ENCODE data around the gene SMG6.

DNA sequence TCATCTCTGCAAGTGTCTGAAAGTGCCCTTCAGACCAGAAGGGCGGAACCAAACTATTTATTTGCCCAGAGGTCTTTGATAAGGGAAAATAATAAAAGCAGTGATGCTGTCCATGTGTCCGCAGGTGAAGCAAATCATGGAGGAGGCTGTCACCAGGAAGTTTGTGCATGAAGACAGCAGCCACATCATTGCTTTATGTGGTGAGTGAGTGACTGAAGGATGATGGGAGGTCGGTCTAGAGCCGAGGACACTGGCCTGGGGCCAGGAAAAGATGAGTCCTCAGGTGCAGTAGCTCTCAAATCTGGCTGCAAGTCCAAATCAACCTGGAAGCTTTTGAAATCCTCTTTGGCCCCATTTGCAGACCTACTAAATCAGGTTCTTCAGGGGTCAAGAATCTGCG lies 39.8 kb upstream of the SMG6 start:
- TF ChIP-seq HOXA7 (CRISPR knock-in tag; IDR thresholded peaks at IDR 0.05; ENCODE audit: borderline replicate concordance): no peak
- TF ChIP-seq, protein P1, sequence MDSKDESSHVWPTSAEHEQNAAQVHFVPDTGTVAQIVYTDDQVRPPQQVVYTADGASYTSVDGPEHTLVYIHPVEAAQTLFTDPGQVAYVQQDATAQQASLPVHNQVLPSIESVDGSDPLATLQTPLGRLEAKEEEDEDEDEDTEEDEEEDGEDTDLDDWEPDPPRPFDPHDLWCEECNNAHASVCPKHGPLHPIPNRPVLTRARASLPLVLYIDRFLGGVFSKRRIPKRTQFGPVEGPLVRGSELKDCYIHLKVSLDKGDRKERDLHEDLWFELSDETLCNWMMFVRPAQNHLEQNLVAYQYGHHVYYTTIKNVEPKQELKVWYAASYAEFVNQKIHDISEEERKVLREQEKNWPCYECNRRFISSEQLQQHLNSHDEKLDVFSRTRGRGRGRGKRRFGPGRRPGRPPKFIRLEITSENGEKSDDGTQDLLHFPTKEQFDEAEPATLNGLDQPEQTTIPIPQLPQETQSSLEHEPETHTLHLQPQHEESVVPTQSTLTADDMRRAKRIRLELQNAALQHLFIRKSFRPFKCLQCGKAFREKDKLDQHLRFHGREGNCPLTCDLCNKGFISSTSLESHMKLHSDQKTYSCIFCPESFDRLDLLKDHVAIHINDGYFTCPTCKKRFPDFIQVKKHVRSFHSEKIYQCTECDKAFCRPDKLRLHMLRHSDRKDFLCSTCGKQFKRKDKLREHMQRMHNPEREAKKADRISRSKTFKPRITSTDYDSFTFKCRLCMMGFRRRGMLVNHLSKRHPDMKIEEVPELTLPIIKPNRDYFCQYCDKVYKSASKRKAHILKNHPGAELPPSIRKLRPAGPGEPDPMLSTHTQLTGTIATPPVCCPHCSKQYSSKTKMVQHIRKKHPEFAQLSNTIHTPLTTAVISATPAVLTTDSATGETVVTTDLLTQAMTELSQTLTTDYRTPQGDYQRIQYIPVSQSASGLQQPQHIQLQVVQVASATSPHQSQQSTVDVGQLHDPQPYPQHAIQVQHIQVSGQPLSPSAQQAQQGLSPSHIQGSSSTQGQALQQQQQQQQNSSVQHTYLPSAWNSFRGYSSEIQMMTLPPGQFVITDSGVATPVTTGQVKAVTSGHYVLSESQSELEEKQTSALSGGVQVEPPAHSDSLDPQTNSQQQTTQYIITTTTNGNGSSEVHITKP (tag by site-specific recombination; IDR thresholded peaks at IDR 0.05): no peak
- TF ChIP-seq, protein P2, sequence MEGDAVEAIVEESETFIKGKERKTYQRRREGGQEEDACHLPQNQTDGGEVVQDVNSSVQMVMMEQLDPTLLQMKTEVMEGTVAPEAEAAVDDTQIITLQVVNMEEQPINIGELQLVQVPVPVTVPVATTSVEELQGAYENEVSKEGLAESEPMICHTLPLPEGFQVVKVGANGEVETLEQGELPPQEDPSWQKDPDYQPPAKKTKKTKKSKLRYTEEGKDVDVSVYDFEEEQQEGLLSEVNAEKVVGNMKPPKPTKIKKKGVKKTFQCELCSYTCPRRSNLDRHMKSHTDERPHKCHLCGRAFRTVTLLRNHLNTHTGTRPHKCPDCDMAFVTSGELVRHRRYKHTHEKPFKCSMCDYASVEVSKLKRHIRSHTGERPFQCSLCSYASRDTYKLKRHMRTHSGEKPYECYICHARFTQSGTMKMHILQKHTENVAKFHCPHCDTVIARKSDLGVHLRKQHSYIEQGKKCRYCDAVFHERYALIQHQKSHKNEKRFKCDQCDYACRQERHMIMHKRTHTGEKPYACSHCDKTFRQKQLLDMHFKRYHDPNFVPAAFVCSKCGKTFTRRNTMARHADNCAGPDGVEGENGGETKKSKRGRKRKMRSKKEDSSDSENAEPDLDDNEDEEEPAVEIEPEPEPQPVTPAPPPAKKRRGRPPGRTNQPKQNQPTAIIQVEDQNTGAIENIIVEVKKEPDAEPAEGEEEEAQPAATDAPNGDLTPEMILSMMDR (tag by site-specific recombination; IDR thresholded peaks at IDR 0.05): no peak
- TF ChIP-seq, protein P3, sequence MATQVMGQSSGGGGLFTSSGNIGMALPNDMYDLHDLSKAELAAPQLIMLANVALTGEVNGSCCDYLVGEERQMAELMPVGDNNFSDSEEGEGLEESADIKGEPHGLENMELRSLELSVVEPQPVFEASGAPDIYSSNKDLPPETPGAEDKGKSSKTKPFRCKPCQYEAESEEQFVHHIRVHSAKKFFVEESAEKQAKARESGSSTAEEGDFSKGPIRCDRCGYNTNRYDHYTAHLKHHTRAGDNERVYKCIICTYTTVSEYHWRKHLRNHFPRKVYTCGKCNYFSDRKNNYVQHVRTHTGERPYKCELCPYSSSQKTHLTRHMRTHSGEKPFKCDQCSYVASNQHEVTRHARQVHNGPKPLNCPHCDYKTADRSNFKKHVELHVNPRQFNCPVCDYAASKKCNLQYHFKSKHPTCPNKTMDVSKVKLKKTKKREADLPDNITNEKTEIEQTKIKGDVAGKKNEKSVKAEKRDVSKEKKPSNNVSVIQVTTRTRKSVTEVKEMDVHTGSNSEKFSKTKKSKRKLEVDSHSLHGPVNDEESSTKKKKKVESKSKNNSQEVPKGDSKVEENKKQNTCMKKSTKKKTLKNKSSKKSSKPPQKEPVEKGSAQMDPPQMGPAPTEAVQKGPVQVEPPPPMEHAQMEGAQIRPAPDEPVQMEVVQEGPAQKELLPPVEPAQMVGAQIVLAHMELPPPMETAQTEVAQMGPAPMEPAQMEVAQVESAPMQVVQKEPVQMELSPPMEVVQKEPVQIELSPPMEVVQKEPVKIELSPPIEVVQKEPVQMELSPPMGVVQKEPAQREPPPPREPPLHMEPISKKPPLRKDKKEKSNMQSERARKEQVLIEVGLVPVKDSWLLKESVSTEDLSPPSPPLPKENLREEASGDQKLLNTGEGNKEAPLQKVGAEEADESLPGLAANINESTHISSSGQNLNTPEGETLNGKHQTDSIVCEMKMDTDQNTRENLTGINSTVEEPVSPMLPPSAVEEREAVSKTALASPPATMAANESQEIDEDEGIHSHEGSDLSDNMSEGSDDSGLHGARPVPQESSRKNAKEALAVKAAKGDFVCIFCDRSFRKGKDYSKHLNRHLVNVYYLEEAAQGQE (tag by site-specific recombination; IDR thresholded peaks at IDR 0.05): no peak
- TF ChIP-seq, protein P4, sequence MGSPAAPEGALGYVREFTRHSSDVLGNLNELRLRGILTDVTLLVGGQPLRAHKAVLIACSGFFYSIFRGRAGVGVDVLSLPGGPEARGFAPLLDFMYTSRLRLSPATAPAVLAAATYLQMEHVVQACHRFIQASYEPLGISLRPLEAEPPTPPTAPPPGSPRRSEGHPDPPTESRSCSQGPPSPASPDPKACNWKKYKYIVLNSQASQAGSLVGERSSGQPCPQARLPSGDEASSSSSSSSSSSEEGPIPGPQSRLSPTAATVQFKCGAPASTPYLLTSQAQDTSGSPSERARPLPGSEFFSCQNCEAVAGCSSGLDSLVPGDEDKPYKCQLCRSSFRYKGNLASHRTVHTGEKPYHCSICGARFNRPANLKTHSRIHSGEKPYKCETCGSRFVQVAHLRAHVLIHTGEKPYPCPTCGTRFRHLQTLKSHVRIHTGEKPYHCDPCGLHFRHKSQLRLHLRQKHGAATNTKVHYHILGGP (tag by site-specific recombination; IDR thresholded peaks at IDR 0.05): no peak
- TF ChIP-seq KLF10 (tag by site-specific recombination; IDR thresholded peaks at IDR 0.05): no peak
- no peak for TF ChIP-seq ZNF121 (tag by site-specific recombination; IDR thresholded peaks at IDR 0.05)
- TF ChIP-seq, protein P5, sequence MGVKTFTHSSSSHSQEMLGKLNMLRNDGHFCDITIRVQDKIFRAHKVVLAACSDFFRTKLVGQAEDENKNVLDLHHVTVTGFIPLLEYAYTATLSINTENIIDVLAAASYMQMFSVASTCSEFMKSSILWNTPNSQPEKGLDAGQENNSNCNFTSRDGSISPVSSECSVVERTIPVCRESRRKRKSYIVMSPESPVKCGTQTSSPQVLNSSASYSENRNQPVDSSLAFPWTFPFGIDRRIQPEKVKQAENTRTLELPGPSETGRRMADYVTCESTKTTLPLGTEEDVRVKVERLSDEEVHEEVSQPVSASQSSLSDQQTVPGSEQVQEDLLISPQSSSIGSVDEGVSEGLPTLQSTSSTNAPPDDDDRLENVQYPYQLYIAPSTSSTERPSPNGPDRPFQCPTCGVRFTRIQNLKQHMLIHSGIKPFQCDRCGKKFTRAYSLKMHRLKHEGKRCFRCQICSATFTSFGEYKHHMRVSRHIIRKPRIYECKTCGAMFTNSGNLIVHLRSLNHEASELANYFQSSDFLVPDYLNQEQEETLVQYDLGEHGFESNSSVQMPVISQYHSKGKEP (tag by site-specific recombination; IDR thresholded peaks at IDR 0.05): no peak
- TF ChIP-seq YY1 (tag by site-specific recombination; IDR thresholded peaks at IDR 0.05): no peak
- no peak for TF ChIP-seq ZNF175 (tag by site-specific recombination; IDR thresholded peaks at IDR 0.05)
- TF ChIP-seq, protein P6, sequence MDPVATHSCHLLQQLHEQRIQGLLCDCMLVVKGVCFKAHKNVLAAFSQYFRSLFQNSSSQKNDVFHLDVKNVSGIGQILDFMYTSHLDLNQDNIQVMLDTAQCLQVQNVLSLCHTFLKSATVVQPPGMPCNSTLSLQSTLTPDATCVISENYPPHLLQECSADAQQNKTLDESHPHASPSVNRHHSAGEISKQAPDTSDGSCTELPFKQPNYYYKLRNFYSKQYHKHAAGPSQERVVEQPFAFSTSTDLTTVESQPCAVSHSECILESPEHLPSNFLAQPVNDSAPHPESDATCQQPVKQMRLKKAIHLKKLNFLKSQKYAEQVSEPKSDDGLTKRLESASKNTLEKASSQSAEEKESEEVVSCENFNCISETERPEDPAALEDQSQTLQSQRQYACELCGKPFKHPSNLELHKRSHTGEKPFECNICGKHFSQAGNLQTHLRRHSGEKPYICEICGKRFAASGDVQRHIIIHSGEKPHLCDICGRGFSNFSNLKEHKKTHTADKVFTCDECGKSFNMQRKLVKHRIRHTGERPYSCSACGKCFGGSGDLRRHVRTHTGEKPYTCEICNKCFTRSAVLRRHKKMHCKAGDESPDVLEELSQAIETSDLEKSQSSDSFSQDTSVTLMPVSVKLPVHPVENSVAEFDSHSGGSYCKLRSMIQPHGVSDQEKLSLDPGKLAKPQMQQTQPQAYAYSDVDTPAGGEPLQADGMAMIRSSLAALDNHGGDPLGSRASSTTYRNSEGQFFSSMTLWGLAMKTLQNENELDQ (tag by site-specific recombination; IDR thresholded peaks at IDR 0.05; ENCODE audit: low read depth): no peak
- no peak for TF ChIP-seq ZNF155 (tag by site-specific recombination; IDR thresholded peaks at IDR 0.05)
- no peak for TF ChIP-seq ZNF394 (tag by site-specific recombination; IDR thresholded peaks at IDR 0.05; ENCODE audit: borderline replicate concordance)
- no peak for TF ChIP-seq OSR2 (tag by site-specific recombination; IDR thresholded peaks at IDR 0.05)
